Measurements from ENCODE around the gene ALMS1.
"Not testable (repeated sequence)": the region's sequence is repeated elsewhere in the genome, so short reads cannot be mapped to it uniquely, and the experiment has no call there.

The ALMS1 gene, protein sequence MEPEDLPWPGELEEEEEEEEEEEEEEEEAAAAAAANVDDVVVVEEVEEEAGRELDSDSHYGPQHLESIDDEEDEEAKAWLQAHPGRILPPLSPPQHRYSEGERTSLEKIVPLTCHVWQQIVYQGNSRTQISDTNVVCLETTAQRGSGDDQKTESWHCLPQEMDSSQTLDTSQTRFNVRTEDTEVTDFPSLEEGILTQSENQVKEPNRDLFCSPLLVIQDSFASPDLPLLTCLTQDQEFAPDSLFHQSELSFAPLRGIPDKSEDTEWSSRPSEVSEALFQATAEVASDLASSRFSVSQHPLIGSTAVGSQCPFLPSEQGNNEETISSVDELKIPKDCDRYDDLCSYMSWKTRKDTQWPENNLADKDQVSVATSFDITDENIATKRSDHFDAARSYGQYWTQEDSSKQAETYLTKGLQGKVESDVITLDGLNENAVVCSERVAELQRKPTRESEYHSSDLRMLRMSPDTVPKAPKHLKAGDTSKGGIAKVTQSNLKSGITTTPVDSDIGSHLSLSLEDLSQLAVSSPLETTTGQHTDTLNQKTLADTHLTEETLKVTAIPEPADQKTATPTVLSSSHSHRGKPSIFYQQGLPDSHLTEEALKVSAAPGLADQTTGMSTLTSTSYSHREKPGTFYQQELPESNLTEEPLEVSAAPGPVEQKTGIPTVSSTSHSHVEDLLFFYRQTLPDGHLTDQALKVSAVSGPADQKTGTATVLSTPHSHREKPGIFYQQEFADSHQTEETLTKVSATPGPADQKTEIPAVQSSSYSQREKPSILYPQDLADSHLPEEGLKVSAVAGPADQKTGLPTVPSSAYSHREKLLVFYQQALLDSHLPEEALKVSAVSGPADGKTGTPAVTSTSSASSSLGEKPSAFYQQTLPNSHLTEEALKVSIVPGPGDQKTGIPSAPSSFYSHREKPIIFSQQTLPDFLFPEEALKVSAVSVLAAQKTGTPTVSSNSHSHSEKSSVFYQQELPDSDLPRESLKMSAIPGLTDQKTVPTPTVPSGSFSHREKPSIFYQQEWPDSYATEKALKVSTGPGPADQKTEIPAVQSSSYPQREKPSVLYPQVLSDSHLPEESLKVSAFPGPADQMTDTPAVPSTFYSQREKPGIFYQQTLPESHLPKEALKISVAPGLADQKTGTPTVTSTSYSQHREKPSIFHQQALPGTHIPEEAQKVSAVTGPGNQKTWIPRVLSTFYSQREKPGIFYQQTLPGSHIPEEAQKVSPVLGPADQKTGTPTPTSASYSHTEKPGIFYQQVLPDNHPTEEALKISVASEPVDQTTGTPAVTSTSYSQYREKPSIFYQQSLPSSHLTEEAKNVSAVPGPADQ (N-terminal part only)

DNA sequence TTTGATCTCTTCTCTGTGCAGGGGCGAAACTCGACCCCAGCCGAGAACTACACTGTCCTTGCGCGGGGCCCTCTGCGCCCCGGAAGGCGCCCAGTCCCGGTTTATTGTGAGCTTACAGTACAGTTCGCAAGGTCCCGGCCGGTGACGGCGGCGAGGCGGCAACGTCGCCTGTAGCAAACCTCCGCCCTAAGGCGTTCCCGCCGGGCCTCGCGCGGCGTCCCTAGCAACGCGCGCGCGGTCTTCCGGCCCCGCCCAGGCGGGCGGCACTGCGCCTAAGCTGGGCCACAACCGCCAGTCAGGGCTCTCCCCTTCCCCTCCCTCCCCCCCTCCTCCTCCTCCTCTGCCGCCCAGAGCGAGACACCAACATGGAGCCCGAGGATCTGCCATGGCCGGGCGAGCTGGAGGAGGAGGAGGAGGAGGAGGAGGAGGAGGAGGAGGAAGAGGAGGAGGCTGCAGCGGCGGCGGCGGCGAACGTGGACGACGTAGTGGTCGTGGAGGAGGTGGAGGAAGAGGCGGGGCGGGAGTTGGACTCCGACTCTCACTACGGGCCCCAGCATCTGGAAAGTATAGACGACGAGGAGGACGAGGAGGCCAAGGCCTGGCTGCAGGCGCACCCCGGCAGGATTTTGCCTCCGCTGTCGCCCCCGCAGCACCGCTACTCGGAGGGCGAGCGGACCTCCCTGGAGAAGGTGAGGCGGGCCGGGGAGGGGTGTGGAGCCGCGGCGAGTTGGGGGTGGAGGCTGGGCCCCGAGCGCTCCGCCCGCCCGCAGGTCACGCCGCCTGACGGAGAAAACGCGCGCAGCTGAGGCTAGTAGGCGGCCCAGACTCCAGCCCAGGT is at the start of gene ALMS1:
ALMS1 (plus strand) TSS at position 333 of the 838 bp plus-strand sequence; CDS start at position 366, 33 bp downstream.
- peak; percentile 81 for DNase-seq (ENCODE audit: low read depth)

DNA sequence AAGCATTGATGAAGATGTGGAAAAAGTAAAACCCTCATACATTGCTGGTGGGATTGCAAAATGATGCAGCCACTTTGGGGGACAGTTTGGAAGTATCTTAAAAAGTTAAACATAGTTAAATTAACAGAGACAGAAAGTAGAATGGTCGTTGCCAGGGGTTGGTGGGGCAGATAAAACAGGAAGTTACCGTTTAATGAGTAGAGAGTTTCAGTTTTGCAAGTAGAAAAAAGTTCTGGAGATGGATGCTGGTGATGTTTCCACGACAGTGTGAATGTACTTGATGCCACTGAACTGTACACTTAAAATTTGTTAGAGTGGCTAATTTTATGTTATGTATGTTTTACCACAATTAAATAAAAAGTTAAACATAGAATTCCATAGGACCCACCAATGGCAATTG is 47.8 kb upstream of the ALMS1 start:
- no peak for DNase-seq (ENCODE audit: low read depth)

DNA sequence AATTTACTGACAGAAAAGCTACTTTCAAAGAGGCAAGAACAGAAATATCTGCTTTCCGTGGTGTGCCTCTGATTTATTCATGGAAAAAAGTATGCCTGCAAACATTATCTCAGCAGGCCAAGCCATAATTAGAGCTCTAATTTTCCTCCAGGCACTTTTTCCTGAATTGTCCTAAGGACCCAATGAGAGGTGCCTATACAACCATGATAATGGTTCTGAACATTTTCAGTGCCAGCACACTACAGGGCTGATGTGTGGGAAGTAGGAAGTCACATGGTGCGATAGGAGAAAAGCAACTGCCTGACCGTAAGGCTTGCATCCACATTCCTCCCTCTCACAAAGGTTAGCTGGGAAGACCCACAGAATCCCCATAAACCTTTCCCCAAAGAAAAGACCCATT is 46.4 kb upstream of the ALMS1 start:
- no peak for DNase-seq (ENCODE audit: low read depth)

DNA sequence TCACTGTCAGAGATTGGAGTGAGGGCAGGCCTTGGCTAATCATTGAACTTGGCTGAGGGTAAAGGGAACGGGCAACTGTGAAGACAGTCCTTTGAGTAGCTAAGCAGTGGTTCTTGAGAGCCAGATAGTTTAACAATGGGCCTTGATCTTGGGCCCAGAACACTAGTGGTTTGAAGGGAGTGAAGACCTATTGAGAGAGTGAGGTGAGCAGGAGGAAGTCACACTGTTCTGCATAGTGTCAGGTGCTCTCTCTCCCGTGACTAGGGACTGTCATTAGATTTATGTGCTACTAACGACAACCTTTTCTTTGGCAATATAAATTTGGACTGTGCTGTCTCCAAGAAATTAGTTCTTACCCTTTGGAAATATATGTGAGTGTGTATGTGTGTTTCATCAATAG is 44.6 kb upstream of the ALMS1 start:
- no peak for DNase-seq (ENCODE audit: low read depth)

DNA sequence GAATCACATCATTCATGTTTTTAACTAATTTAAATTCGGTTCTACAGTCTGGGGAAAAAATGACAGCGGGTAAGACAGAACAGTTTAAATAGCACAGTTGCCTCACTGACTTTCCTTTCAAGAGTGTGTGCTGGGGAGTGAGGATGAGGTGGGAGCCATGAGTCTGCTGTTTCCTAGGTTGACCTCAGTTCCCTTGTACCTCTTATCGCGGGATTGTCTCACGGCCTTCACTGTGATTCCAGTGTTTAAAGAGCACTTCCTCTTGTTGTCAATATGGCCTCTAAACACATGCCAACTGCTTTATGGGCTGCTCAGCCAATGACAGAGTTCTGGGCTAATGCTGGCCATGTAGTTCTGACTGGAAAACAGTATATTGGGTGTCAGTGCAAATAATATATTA is 41.6 kb upstream of the ALMS1 start:
- no peak for DNase-seq (ENCODE audit: low read depth)

DNA sequence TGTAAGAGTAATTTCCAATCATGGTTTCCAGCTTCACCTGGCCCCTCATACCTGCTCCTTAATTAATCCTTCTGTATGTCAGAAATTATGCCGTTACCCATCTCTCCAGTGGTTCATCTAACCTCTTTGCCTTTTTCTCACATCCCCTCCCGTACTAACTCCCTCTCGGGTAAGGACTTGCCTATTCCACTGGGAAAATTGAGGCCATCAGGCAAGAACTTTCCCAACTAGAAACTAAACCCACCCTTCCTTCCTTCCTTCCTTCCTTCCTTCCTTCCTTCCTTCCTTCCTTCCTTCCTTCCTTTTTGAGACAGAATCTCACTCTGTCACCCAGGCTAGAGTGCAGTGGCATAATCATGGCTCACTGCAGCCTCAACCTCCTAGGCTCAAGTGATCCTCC is 40.9 kb upstream of the ALMS1 start:
- not testable (repeated sequence) for DNase-seq (ENCODE audit: low read depth)

DNA sequence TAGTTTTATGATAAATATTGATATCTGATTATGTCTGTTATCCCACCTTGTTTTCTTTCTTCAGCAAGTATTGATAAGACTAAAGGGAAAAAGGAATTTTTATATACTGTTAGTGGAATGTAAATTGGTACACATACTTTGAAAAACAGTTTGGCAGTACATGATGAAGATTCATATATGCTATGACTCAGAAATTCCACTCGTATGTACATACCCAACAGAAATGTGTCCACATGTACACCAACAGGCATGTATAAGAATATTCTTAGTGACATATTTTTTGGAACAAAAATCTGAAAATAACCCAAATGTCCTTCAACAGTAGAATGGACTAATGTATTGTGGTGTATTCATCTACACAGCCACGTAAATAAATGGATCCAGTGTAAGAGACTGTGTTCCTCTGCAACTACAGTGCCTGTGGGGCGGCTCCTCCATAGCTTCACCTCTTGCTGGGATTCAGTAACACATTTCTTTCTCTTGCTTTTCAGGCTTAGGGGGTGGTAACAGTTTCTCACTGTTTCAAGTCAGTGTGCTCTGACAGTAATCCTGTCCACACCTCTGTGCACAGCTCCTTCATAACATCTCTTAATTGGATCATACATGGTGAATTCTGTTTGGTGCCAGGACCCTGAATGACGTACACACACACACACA is 35.5 kb upstream of the ALMS1 start:
- DNase-seq (ENCODE audit: low read depth): no peak

DNA sequence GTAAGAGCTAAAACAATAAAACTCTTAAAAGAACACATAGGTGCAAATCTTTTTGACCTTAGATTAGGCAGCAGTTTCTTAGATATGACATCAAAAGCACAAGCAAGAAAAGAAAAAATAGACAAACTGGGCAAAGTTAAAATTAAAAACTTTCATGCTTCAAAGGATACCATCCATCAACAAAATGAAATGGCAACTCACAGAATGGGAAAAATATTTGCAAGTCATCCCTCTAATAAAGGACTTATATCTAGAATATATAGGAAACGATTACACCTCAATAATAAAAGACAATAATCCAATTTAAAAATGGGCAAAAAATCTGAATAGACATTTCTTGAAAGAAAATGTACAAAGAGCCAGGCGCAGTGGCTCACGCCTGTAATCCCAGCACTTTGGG is 29.5 kb upstream of the ALMS1 start:
- no peak for DNase-seq (ENCODE audit: low read depth)

DNA sequence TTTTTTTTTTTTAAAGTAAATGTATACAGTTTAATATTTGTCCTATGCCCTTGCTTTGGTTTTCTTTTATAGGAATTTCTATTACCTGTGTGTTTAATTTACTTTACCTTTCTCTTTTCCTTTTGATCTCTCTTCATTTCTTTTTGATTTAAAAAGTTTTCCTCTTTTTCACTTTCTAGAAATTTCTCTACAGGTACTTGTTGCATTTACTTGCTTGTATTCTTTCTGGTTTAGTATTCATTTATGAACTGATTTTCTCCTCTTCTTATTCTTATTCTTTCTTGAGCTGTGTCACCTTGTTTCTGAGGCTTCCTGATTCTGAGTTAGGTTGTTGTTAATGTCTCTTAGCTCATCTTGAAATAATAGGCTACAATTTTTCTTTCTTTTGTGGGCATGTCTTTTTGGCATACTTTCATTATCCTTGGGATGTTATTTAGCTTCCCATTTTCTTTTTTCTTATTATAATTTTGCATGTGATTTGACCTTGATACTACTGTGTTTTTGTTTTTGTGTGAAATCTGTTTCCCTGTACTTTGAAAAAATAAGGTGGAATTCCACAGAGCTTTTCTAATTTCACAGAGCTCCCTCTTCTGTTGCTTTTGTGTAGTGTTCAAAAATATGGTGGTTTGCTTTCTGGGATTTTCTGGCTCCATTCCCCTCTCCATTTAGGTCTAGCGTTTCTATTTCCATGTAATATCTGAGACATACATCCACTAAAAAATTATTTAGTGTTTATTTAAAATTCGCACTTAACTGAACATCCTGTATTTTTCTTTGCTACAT is 25.5 kb upstream of the ALMS1 start:
- DNase-seq (ENCODE audit: low read depth): no peak

DNA sequence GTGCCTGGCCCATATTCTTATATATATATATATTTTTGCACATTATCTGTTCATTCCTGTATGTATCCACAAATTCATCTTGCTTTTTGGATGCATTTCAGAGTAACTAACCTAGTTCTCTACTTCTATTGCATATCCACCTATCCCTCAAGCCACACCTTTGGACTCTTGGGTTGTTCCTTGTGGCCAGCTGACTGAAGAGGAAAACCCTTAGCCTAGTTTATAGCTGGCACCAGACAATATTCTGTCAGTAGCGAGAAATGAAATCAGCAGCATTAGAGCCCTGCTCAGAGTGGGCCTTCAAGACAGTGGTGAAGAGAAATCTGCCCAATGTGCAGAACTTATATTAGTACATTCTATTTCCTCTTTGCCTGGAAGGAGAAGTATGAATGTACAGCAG is 19.6 kb upstream of the ALMS1 start:
- no peak for DNase-seq (ENCODE audit: low read depth)

DNA sequence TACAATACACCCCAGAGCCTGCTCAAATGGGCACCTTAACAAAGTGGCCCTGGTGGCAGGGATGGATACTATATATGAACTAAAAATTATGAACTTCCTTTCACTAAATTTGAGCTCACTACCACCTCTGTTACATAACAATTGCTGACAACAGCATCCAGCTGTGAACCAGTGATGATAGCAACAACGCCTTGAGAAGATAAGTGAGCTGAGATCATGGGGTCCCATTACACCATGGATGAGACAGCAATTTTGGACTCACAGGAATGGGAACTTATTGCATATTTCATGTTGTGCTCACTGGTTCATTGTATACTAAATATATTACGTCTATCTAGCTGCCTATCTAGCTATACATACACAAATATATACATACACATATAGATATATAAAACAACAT is 16.9 kb upstream of the ALMS1 start:
- DNase-seq (ENCODE audit: low read depth): no peak

DNA sequence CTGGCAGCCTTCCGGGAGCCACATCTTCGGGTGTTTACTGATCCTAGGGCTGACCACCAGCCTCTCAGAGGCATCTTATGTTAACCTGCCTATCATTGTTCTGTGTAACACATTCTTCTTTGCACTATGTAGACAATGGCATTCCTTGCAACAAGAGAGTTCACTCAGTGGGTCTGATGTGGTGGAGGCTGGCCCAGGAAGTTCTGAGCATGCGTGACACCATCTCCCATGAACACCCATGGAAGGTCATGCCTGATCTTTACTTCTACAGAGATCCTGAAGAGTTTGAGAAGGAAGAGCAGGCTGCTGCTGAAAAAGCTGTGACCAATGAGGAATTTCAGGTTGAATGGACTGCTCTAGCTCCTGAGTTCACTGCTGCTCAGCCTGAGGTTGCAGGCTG is 15.3 kb upstream of the ALMS1 start:
- DNase-seq (ENCODE audit: low read depth): no peak

DNA sequence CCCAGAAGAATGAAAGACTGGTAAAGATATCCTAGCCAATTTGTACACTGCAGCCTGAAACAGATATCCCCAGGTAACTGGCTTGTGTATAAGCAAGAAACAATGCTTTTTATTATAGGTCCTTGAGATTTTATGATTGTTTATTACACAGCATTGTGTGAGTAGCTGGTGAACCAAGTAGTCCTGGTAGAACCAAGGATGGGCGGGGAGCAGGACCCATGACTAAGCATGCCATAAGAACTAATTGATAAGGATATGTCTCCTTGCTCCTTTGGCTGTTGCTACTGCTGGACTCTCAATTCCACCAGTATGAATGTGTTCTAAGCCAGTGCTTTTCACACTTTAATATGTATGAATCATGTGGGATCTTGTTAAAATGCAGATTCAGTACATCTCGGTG is 12.3 kb upstream of the ALMS1 start:
- DNase-seq (ENCODE audit: low read depth): no peak

DNA sequence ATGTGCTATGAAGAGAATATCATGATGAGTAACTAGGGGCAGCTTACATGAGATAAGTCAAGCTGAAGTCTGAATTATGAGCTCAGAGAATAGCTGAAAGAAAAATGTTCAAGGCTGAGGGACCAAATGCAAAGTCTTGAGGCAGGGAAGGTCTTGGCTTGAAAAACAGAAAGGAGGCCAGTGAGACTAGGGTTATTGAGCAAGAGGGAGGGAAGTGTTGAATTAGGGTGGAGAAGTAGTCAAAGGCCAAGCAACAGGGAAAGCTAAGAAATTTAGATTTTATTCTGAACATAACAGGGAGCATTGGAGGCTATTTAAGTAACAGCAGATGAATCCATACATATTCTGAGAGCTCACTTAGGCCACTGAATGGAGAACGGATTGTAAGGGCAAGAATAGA is 11.4 kb upstream of the ALMS1 start:
- DNase-seq (ENCODE audit: low read depth): no peak

DNA sequence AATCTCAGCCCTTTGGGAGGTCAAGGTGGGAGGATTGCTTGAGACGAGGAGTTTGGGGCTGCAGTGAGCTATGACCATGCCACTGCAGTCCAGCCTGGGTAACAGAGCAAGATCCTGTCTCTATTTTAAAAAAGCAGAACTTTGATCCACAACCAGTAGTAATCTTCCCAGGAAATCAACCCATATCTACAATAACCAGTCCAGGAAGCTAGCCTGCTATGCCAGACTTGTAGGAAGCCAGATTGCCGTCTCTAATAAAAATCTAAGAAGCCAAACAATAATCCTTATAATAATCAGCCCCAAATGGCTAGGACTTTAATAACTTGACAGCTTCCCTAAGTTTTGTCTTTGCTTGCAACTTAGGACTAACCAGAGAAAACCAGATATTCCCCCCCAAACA is 9.0 kb upstream of the ALMS1 start:
- no peak for DNase-seq (ENCODE audit: low read depth)

DNA sequence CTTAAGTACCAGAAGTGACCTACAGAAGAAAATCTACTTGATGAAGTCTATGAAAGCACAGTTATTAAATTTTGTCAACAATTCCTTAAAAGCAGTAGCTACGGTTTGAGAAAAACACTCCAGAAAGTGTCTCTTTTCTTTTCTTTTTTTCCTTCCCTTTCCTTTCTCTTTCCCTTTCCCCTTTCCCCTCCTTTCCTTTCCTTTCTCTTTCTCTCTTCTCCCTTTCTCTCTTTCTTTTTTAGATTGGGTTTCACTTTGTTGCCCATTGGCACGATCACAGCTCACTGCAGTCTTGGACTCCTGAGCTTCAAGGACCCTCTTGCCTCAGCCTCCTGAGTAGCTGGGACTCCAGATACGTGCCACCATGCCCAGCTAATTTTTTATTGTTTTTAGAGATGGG is 2.6 kb upstream of the ALMS1 start:
- DNase-seq (ENCODE audit: low read depth): no peak

DNA sequence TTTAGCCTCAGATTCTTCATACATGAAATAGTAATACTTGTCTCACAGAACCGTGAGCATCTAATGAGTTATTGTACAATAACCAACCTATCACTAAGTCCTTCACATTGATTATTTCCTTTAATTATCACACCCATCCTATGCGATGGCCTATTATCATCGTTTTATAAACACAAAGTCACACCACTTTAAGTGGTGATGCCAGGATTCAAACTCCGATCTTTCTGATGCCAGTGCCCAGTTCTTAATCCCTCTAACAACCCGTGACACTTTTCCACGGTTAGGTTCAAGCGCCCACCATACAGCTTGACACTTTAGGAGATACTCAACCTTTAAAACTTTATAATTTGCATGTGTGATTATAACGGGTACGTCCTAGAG is 523 bp upstream of the ALMS1 start:
- DNase-seq (ENCODE audit: low read depth): no peak

DNA sequence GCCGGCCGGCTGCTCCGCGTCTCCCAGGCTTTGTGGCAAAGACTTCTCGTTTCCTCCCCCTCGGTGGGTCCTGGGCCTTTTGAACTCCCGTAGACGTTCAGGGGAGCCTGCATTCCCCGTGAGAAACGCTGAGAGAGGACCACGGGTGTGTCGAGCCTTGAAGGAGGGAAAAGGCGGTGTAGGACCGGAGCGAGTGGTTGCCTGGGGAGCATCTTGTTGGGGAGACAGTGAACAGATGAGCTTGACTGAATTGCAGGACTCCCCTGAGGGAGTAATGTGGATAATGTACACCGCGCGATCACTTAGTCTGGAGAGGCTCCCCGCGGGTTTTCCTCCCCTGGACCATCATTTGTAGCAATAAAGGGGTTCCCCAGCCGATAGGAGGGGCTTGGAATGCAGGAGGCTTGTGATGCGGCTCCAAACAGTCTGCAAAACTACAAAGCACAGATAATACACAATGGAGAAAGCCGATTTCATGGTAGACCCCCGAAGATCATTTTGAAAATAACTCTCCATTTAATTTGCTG is 769 bp downstream of the ALMS1 start:
- DNase-seq (ENCODE audit: low read depth): no peak

DNA sequence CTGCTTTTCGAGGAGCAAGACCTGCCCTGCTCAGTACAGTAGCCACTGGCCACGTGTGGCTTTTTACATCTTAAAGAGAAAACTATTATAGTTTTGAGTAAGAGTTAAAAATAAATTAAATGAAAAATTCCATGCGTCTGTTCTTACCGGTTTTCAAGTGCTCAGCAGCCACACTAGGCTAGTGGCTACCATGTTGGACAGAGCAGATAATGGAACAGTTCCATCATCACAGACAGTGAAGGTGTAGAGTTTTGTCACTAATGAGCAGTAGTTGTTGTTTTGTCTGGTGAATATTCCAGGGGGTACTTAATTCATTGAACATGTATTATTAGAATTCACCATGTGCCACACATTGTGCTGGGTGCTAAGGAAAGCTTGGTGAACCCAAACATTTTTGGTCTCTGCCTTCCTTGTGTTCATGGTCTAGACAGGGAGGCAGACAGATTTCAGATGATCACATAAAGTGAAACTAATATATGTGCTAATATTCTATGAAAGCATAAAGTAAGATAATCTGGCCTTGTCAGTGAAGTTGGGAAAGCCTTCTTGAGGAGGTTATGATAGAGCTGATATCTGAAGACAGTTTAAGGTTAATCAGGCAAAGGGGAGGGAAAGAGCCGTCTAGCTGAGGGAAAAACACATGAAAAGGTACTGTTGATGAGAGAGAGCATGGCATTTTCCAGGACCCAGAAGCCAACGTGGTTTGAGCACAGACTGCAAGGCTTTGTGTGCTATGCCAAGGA is 1.4 kb downstream of the ALMS1 start:
- no peak for DNase-seq (ENCODE audit: low read depth)
